ENCODE results near the gene PAWR.

The PAWR gene

DNA sequence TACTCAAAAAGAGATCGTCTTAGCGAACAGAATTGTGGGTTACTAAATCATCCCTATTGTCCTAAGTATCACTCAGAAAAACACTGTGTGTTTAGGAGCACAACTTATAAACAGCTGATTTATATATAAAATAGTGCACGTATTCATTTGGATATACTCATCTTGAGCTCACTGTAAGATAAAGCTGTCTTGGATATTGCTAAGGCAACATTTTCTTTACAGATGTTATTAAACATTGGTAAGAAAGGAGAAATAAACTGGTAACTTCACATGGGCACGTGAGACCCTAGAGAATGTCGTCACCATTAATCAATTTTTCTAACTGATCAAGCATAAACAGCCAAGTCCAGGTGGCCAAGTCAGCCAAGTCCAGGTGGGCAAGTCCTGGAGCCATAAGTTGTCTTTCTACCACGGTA is 1.7 kb downstream of the PAWR start:
- Histone ChIP-seq H2AFZ (ENCODE audit: low read depth) (peak overlapping the region; percentile 95), H3K36me3 (ENCODE audit: insufficient read depth) (no peaks in the 10 kb centered on the region), H3K4me1 (ENCODE audit: low read depth, poor library complexity, severe bottlenecking) (peaks cover 48% of the 10 kb centered on the region), H3K79me2 (ENCODE audit: insufficient read depth, low read depth) (peaks cover 60% of the 10 kb centered on the region), H3K4me2 (peak overlapping the region; percentile 86), H3K4me3 (IDR thresholded peaks at IDR 0.05; ENCODE audit: insufficient read depth, low read depth, low read length) (no peak overlapping the region), H4K20me1 (ENCODE audit: insufficient read depth) (peaks cover 17% of the 10 kb centered on the region; the same call in 1 of the 2 replicates), H3K9ac (peak overlapping the region; percentile 76), H3K27ac (peak overlapping the region; percentile 71), H3K27me3 (ENCODE audit: insufficient read depth, low read depth) (no peaks in the 10 kb centered on the region)
- TF ChIP-seq, protein P1, sequence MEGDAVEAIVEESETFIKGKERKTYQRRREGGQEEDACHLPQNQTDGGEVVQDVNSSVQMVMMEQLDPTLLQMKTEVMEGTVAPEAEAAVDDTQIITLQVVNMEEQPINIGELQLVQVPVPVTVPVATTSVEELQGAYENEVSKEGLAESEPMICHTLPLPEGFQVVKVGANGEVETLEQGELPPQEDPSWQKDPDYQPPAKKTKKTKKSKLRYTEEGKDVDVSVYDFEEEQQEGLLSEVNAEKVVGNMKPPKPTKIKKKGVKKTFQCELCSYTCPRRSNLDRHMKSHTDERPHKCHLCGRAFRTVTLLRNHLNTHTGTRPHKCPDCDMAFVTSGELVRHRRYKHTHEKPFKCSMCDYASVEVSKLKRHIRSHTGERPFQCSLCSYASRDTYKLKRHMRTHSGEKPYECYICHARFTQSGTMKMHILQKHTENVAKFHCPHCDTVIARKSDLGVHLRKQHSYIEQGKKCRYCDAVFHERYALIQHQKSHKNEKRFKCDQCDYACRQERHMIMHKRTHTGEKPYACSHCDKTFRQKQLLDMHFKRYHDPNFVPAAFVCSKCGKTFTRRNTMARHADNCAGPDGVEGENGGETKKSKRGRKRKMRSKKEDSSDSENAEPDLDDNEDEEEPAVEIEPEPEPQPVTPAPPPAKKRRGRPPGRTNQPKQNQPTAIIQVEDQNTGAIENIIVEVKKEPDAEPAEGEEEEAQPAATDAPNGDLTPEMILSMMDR (conservative IDR thresholded peaks at IDR 0.05; ENCODE audit: low read depth, low read length) = no peak

DNA sequence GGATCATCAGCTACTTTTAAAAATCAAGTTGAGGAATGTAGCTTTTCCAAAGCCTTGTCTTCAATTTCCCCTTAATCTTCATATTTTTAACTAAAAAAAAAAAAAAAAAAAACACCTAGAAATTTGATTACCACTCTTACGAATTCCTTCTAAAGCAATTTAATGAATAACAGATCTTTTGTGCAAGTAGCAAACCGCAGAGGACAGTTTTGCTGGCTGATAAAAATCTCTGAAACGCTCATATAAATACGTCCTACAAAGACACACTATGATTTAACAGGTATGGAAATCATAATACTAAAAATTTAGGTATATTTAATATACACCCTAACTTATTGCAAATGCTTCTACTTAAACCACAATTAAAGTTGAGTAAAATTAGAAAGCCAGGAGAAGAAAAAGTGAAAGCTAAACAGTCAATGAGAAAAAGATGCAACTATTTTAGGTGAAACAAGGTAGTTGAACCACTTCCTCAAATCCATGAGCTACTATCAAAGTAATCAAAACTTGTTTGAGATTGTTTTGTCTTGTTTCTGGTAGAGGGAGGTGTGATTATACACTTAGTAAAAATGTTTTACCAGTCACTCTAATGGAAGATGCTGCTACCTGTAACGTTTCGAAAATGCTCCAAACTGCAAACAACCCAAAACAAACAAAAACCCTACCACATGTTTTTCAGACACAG is 2.2 kb downstream of the PAWR start:
- H3K79me2 ChIP-seq (ENCODE audit: insufficient read depth, low read depth) = peaks cover 65% of the 10 kb centered on the region
- H3K4me3 ChIP-seq (IDR thresholded peaks at IDR 0.05; ENCODE audit: insufficient read depth, low read depth, low read length) = no peak overlapping the region
- peak overlapping the region; percentile 95 for H2AFZ ChIP-seq (ENCODE audit: low read depth)
- H3K27me3 ChIP-seq (ENCODE audit: insufficient read depth, low read depth) = no peaks in the 10 kb centered on the region
- peaks cover 22% of the 10 kb centered on the region for H4K20me1 ChIP-seq (ENCODE audit: insufficient read depth)
- H3K36me3 ChIP-seq (ENCODE audit: insufficient read depth) = no peaks in the 10 kb centered on the region
- TF ChIP-seq, protein P1 (conservative IDR thresholded peaks at IDR 0.05; ENCODE audit: low read depth, low read length) = no peak
- peaks cover 54% of the 10 kb centered on the region for H3K4me1 ChIP-seq (ENCODE audit: low read depth, poor library complexity, severe bottlenecking)
- peak overlapping the region; percentile 71 for H3K27ac ChIP-seq
- H3K4me2 ChIP-seq = peak overlapping the region; percentile 86
- H3K9ac ChIP-seq = peak overlapping the region; percentile 76

DNA sequence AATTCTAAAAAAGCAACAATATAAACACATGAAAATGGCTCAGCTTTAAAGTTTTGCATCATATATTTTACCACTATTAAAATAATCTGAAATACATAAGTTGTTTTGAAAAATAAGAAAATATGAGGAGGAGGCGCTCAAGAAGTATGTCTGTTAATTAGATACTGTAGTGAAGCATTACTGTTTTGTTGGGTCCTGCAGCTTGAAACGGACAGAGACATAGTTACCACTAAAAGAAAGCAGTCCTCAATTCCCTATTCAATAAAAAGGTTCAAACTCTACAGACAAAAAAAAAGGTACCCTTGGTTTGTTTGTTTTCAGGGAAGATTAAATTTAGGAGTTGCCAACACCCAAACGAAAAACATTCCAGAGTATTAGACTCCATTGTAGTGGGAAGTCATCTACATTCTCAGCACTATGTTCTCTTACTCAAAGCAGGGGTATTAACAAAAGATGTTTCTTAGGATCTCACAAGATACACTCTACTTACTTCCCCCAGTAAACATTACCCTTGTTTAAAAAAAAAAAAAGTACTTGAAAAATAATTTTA is 3.0 kb downstream of the PAWR start:
- Histone ChIP-seq H3K4me1 (ENCODE audit: low read depth, poor library complexity, severe bottlenecking) (peaks cover 61% of the 10 kb centered on the region), H3K27me3 (ENCODE audit: insufficient read depth, low read depth) (no peaks in the 10 kb centered on the region), H3K27ac (peak overlapping the region; percentile 71; the same call in 1 of the 2 replicates), H3K9ac (peak overlapping the region; percentile 76; the same call in 1 of the 2 replicates), H3K4me2 (peak overlapping the region; percentile 86), H4K20me1 (ENCODE audit: insufficient read depth) (peaks cover 26% of the 10 kb centered on the region), H3K79me2 (ENCODE audit: insufficient read depth, low read depth) (peaks cover 73% of the 10 kb centered on the region), H3K36me3 (ENCODE audit: insufficient read depth) (no peaks in the 10 kb centered on the region), H3K4me3 (IDR thresholded peaks at IDR 0.05; ENCODE audit: insufficient read depth, low read depth, low read length) (no peak overlapping the region), H2AFZ (ENCODE audit: low read depth) (no peak overlapping the region)
- TF ChIP-seq, protein P1 (conservative IDR thresholded peaks at IDR 0.05; ENCODE audit: low read depth, low read length) = no peak

DNA sequence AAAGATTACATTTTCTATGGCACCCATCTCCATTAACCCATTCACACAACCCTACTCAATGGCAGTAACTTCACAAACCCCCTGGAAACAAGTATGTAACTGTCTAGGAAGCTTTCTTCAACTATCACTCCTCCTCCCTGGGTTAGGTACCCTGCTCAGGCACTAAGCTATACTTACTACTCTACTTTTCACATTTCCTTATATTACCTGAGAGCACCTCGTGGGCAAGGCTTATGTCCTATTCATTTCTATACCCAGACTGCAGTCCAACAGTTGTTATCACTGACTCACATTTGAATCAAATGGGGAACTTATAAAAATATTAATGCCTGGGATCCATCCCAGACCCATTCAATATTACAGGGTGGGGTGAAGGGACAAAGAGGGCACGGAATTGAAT is 4.6 kb downstream of the PAWR start:
- Histone ChIP-seq H4K20me1 (ENCODE audit: insufficient read depth) (peaks cover 26% of the 10 kb centered on the region), H3K4me2 (peak overlapping the region; percentile 86), H2AFZ (ENCODE audit: low read depth) (no peak overlapping the region), H3K4me3 (IDR thresholded peaks at IDR 0.05; ENCODE audit: insufficient read depth, low read depth, low read length) (no peak overlapping the region), H3K27me3 (ENCODE audit: insufficient read depth, low read depth) (no peaks in the 10 kb centered on the region), H3K36me3 (ENCODE audit: insufficient read depth) (no peaks in the 10 kb centered on the region), H3K79me2 (ENCODE audit: insufficient read depth, low read depth) (peaks cover 89% of the 10 kb centered on the region), H3K27ac (no peak overlapping the region), H3K4me1 (ENCODE audit: low read depth, poor library complexity, severe bottlenecking) (peaks cover 66% of the 10 kb centered on the region), H3K9ac (no peak overlapping the region)
- TF ChIP-seq, protein P1 (conservative IDR thresholded peaks at IDR 0.05; ENCODE audit: low read depth, low read length) = no peak

All from KMS-11 (cell line).